Right atrium auricular region (tissue), 2 donors: ENCODE measurements around the gene ZNF576. TPM values are rescaled to one million over a fixed set of nuclear protein-coding genes. Genes with fewer than 3 reads are reported as not detected.
"Not testable (repeated sequence)": the region's sequence is repeated elsewhere in the genome, so short reads cannot be mapped to it uniquely, and the experiment has no call there.

Source experiments
- DNase-seq: peaks from one replicate; pipeline ENCODE4 v3.0.0-alpha.2; 2019; ENCODE audit warnings: low spot score
- H3K27ac ChIP-seq, 2 donors: fragments of 200-600 bp; sonication (generic); 1 replicate in 1 of 2; 2 replicates in 1 of 2; pipeline ENCODE4 v1.5.1; 2016 to 2019
- H3K27me3 ChIP-seq, 2 donors: fragments of 200-600 bp; sonication (generic); one replicate each; pipeline versions ENCODE4 v1.5.1 to v1.6.0; 2017 to 2019
- H3K36me3 ChIP-seq: fragments of 200-600 bp; sonication (generic); one replicate; pipeline ENCODE4 v1.5.1; 2016
- H3K4me1 ChIP-seq, 2 donors: fragments of 200-600 bp; sonication (generic); one replicate each; pipeline versions ENCODE4 v1.5.1 to v1.6.0; 2017 to 2019
- H3K4me3 ChIP-seq, 2 donors: fragments of 200-600 bp; sonication (generic); 1 replicate in 1 of 2; 2 replicates in 1 of 2; pipeline ENCODE4 v1.5.1; 2017 to 2019; ENCODE audit warnings: mild to moderate bottlenecking in 1 of 2, moderate library complexity in 1 of 2
- H3K9me3 ChIP-seq, 2 donors: fragments of 200-600 bp; sonication (generic); one replicate each; pipeline ENCODE4 v1.5.1; 2019
- total RNA-seq, 2 donors: library from RNA; depleted of rRNA; stranded (reverse); fragments of >200 nt; gene quantifications; one replicate each; pipeline ENCODE4 v1.1.0, GENCODE V29; 2016
- TF ChIP-seq, protein P1 (sequence below), 2 donors: fragments of 200-600 bp; sonication (generic); IDR thresholded peaks; one replicate each; pipeline ENCODE4 v1.5.1; 2019; ENCODE audit warnings: antibody characterized with exemption in 2 of 2

The ZNF576 gene
- total RNA-seq, 2 donors from 2014 or later, result 8.9 to 16.4 TPM

DNA sequence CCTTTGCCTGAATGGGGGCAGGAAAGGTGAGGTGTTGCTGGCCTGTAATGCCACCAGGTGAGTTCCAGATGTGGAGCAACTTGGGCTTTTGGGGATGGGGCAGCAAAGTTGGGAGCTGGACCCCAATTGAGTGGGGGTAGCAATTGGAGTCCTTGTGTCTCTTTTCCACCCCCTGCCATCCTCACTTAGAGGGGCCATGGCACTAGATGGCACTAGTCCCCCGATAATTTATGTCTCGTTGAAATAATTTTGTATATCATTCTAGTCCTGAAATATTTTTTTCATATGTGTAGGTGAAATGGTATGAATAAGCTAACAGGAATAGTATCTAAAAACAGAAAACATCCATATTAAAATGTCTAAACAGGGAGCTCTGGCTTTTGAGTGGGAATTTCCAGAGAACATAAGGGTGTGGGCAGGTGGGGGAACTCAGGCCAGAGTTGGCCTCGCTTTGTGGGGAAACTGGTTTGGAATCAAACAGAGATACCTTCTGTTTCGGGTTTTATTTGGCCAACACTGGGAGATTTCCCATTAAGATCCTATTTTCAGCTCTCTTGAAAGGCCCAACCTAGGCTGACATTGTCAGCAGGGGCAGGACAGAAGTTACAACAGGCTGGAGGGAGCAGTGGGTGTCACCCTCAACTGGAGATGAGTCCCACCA is 3.4 kb downstream of the ZNF576 start:
- peaks cover 17% of the 10 kb centered on the region for H3K36me3 ChIP-seq

DNA sequence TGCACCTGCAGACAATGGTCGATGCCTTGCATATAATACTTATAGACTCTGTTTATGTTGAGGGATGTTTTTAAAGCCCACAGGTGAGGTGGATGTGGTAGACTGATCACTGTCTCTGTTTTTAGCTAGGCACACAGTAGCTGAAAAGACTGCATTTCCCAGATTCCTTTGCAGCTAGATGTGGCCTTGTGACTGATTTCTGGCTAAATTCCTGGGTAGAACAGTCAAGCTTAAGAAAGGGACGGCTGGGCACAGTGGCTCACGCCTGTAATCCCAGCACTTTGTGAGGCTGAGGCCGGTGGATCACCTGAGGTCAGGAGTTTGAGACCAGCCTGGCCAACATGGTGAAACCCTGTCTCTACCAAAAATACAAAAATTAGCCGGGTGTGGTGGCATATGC is 3.9 kb downstream of the ZNF576 start:
- H3K9me3 ChIP-seq, DNase-seq, H3K27ac ChIP-seq, H3K27me3 ChIP-seq, H3K4me3 ChIP-seq: not testable (repeated sequence)
- peaks cover 0 to 19% of the 10 kb centered on the region in 2 donors for H3K4me1 ChIP-seq
- peaks cover 17% of the 10 kb centered on the region for H3K36me3 ChIP-seq

More for the DNA sequence above, 3.4 kb downstream of the ZNF576 start:
- TF ChIP-seq, protein P1, sequence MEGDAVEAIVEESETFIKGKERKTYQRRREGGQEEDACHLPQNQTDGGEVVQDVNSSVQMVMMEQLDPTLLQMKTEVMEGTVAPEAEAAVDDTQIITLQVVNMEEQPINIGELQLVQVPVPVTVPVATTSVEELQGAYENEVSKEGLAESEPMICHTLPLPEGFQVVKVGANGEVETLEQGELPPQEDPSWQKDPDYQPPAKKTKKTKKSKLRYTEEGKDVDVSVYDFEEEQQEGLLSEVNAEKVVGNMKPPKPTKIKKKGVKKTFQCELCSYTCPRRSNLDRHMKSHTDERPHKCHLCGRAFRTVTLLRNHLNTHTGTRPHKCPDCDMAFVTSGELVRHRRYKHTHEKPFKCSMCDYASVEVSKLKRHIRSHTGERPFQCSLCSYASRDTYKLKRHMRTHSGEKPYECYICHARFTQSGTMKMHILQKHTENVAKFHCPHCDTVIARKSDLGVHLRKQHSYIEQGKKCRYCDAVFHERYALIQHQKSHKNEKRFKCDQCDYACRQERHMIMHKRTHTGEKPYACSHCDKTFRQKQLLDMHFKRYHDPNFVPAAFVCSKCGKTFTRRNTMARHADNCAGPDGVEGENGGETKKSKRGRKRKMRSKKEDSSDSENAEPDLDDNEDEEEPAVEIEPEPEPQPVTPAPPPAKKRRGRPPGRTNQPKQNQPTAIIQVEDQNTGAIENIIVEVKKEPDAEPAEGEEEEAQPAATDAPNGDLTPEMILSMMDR (IDR thresholded peaks at IDR 0.05), result no peak
- no peak overlapping the region for H3K4me3 ChIP-seq
- no peak overlapping the region for H3K27ac ChIP-seq
- H3K4me1 ChIP-seq, result peaks cover 0 to 25% of the 10 kb centered on the region in 2 donors
- DNase-seq, result no peak
- no peaks in the 10 kb centered on the region for H3K27me3 ChIP-seq
- no peaks in the 10 kb centered on the region for H3K9me3 ChIP-seq

DNA sequence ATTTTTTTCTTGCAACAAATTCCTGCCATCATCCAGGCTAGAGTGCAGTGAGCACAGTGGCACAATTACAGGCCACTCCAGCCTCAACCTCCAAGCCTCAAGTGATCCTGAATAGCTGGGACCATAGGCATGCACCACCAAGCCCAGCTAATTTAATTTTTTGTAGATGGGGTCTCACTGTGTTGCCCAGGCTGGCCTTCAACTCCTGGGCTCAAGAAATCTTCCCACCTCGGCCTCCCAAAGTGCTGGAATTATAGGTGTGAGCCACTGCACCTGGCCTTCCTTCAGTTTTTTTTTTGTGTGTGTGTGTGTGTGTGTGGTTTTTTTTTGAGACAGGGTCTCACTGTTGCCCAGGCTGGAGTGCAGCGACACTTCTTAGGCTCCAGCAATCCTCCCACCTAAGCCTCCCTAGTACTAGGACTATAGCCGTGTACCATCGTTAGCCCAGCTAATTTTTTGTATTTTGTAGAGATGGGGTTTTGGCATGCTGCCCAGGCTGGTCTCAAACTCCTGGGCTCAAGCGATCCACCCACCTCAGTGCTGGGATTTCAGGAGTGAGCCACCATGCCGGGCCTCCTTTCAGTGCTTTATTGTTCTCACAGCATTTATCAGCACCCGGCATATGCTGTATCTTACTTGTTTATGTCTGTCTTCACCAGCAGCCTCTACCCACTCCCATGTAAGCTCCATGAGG is 9.6 kb downstream of the ZNF576 start:
- peaks cover 6% of the 10 kb centered on the region for H3K36me3 ChIP-seq
- H3K4me3 ChIP-seq, result no peak overlapping the region
- H3K27ac ChIP-seq, result no peak overlapping the region
- no peaks in the 10 kb centered on the region for H3K9me3 ChIP-seq
- no peak for DNase-seq
- H3K27me3 ChIP-seq, result no peaks in the 10 kb centered on the region
- peaks cover 3 to 4% of the 10 kb centered on the region in 2 donors for H3K4me1 ChIP-seq
- TF ChIP-seq, protein P1 (IDR thresholded peaks at IDR 0.05), result no peak

DNA sequence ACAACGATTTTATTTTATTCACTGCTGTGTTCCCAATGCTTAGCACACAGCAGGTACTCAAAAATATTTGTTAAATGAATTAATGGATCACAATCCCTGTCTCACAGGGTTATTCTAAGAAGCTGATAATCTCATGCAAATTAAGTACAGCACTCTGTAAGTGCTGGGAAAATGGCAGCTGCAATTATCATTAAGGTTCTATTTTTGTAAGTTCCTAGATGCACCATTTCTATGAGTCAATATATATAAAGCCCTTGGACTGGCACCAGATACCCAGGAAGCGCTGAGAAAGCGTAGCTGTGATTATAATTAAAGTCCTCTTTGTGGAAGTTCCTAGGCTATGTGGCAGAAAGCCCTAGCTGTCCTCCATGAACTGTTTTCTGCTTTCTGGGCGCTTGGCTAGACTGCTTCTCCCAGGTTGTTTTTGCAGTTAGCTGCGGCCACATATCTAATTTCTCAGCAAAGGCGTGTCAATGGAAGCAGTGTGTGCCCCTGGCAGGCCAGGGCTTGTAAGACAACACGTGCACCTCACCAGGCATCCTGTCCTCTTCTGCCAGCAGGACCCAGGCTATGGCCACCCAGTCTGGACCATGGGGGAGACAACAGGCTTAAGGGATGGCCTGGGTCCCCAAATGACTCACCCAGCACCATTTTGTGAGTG is 10.3 kb downstream of the ZNF576 start:
- H3K9me3 ChIP-seq, result no peaks in the 10 kb centered on the region
- no peaks in the 10 kb centered on the region for H3K27me3 ChIP-seq
- TF ChIP-seq, protein P1 (IDR thresholded peaks at IDR 0.05), result no peak
- no peak overlapping the region for H3K27ac ChIP-seq
- H3K4me3 ChIP-seq, result no peak overlapping the region
- DNase-seq, result no peak
- peaks cover 8% of the 10 kb centered on the region for H3K36me3 ChIP-seq
- peaks cover 2 to 4% of the 10 kb centered on the region in 2 donors for H3K4me1 ChIP-seq

DNA sequence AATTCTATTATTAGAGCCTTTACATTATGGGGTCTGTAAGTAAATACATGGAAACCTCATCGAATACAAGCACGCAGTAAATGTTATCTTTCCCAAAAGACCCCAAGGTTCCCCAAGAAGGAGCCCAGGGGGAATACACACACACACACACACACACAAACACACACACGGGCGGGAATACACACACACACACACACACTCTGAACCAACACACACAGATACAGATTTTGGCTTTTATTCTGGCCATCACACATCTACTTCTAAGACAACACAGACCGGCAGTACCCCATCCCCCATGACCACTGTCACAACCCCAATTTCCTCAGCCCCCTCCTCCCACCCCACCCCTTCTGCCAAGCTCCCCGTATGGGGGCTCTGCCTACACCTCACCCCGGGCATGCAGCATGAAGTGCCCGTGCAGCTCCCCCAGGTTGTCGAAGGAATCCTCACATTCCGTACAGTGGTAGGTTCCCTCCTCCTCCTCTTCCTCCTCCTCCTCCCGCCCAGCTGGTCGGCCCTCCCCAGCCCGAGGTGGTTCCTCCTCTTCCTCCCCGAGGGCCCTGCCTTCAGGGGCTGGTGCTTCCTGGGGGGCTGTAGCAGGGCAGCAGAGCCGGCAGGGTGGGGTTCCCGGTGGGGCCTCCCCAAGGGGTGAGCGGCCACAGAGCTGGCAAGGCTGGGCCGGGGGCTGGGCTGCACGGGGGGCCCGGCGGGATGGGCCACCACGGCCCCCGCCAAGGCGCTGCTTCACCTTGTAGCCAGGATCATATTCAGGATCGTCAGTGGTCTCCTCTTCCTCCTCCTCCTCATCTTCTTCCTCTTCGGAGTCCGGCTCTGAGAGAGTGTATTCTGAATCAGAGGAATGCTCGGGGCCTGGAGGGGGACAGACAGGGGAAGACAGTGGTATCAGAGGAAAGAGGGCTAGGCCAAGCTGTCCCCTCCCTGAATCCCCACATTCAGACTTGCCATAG is 11.1 kb downstream of the ZNF576 start:
- Histone ChIP-seq H3K27ac (no peak overlapping the region), H3K4me3 (no peak overlapping the region), H3K4me1 (peaks cover 0 to 4% of the 10 kb centered on the region in 2 donors), H3K27me3 (no peaks in the 10 kb centered on the region), H3K36me3 (peaks cover 15% of the 10 kb centered on the region), H3K9me3 (no peaks in the 10 kb centered on the region)
- TF ChIP-seq, protein P1 (IDR thresholded peaks at IDR 0.05), result no peak
- DNase-seq, result no peak
